Keratinocyte (primary cell): Measurements from ENCODE around the gene NUMB. TPM values are rescaled to one million over a fixed set of nuclear protein-coding genes. Genes with fewer than 3 reads are reported as not detected.

Source experiments
- DNase-seq: peaks from one replicate; pipeline ENCODE4 v3.0.0-alpha.2; 2011; ENCODE audit warnings: low read depth, missing footprints, low spot score
- FAIRE-seq: peaks from 2 replicates; lab custom pipeline; 2011; peaks lifted over from hg19 to GRCh38; lab: Jason Lieb, UNC
- H2AFZ ChIP-seq: 2 replicates; pipeline ENCODE4 v1.6.0; 2012; ENCODE audit warnings: low read length, control low read depth, inconsistent platforms; ENCODE audit not compliant: control insufficient read depth
- H3K27ac ChIP-seq: 2 replicates; pipeline ENCODE4 v1.5.1; 2011; ENCODE audit warnings: low read length; ENCODE audit not compliant: control insufficient read depth, insufficient read depth
- H3K27me3 ChIP-seq: 3 replicates; pipeline ENCODE4 v1.6.0; 2011; ENCODE audit warnings: low read length; ENCODE audit not compliant: control insufficient read depth, insufficient read depth; ENCODE audit errors: extremely low read depth
- H3K36me3 ChIP-seq, 2 experiments: 2 replicates in 1 of 2; 3 replicates in 1 of 2; pipeline ENCODE4 v1.5.1; 2011; ENCODE audit warnings: low read length in 2 of 2, mild to moderate bottlenecking in 1 of 2; ENCODE audit not compliant: control insufficient read depth in 2 of 2, insufficient read depth in 2 of 2; ENCODE audit errors: extremely low read depth in 1 of 2
- H3K4me1 ChIP-seq: 3 replicates; pipeline ENCODE4 v1.5.1; 2011; ENCODE audit warnings: low read length; ENCODE audit not compliant: control insufficient read depth, insufficient read depth; ENCODE audit errors: extremely low read depth
- H3K4me2 ChIP-seq: 3 replicates; pipeline ENCODE4 v1.6.0; 2011; ENCODE audit warnings: low read depth, low read length; ENCODE audit not compliant: control insufficient read depth, insufficient read depth; ENCODE audit errors: extremely low read depth
- H3K4me3 ChIP-seq, 3 experiments: fragments of 200-600 bp in 1 of 3; sonication (generic) in 1 of 3; 2 replicates in 2 of 3; 3 replicates in 1 of 3; pipeline ENCODE4 v1.5.1; 2011 to 2016; ENCODE audit warnings: low read length in 3 of 3, mild to moderate bottlenecking in 3 of 3, control low read depth in 2 of 3, inconsistent platforms in 1 of 3, low read depth in 1 of 3, mixed read lengths in 1 of 3, mixed run types in 1 of 3, moderate library complexity in 1 of 3; ENCODE audit not compliant: control insufficient read depth in 2 of 3, insufficient read depth in 2 of 3; ENCODE audit errors: extremely low read depth in 1 of 3
- H3K79me2 ChIP-seq: 2 replicates; pipeline ENCODE4 v1.6.0; 2012; ENCODE audit warnings: low read length; ENCODE audit not compliant: control insufficient read depth, insufficient read depth
- H3K9ac ChIP-seq: 3 replicates; pipeline ENCODE4 v1.6.0; 2011; ENCODE audit warnings: low read length; ENCODE audit not compliant: control insufficient read depth, insufficient read depth; ENCODE audit errors: extremely low read depth
- H3K9me1 ChIP-seq: 3 replicates; pipeline ENCODE4 v1.6.0; 2011; ENCODE audit warnings: low read length; ENCODE audit not compliant: control insufficient read depth, insufficient read depth; ENCODE audit errors: extremely low read depth
- H3K9me3 ChIP-seq: 2 replicates; pipeline ENCODE4 v1.5.1; 2012; ENCODE audit warnings: low read depth, low read length; ENCODE audit not compliant: control insufficient read depth
- H4K20me1 ChIP-seq: 3 replicates; pipeline ENCODE4 v1.6.0; 2011; ENCODE audit warnings: low read length; ENCODE audit not compliant: control insufficient read depth, insufficient read depth; ENCODE audit errors: extremely low read depth
- EZH2 ChIP-seq: IDR thresholded peaks from one replicate; pipeline ENCODE4 v1.6.1; 2012; ENCODE audit warnings: inconsistent platforms, mild to moderate bottlenecking, low read length, moderate library complexity
- dilution Hi-C: fragments of 300-500 bp; cut with MboI; formaldehyde crosslinking; loops from one replicate; pipeline ENCODE4 v1.7.0; 2020; ENCODE audit warnings: low sequenced_read_pairs; ENCODE audit not compliant: extremely low pct_ligation_motif_present
- polyA plus RNA-seq, 5 experiments: library from polyadenylated mRNA; depleted of rRNA in 3 of 5; stranded (reverse) in 3 of 5; stranded (forward) in 1 of 5; unstranded in 1 of 5; fragments of >200 nt; gene quantifications; 1 replicate in 1 of 5; 2 replicates in 3 of 5; 3 replicates in 1 of 5; pipeline versions ENCODE4 v1.2.1 to v1.2.3, GENCODE V29; 2011 to 2012; ENCODE audit warnings: missing spikeins in 2 of 5, low read depth in 1 of 5, low replicate concordance in 1 of 5
- TF ChIP-seq, protein P1 (sequence below), 3 experiments: IDR thresholded peaks in 1 of 3; conservative IDR thresholded peaks in 1 of 3; optimal IDR thresholded peaks in 1 of 3; 2 replicates in 2 of 3; 3 replicates in 1 of 3; pipeline versions ENCODE3 to v1.5.1; 2011; ENCODE audit warnings: low read length in 3 of 3, mild to moderate bottlenecking in 3 of 3, moderate library complexity in 2 of 3, control low read depth in 1 of 3, inconsistent platforms in 1 of 3; ENCODE audit not compliant: insufficient read depth in 2 of 3; ENCODE audit errors: extremely low read depth in 1 of 3

NUMB gene
- polyA plus RNA-seq, 1 donor (not counting 4 experiments of a cell fraction or from before 2014, with no cell fraction given): 110 TPM

DNA sequence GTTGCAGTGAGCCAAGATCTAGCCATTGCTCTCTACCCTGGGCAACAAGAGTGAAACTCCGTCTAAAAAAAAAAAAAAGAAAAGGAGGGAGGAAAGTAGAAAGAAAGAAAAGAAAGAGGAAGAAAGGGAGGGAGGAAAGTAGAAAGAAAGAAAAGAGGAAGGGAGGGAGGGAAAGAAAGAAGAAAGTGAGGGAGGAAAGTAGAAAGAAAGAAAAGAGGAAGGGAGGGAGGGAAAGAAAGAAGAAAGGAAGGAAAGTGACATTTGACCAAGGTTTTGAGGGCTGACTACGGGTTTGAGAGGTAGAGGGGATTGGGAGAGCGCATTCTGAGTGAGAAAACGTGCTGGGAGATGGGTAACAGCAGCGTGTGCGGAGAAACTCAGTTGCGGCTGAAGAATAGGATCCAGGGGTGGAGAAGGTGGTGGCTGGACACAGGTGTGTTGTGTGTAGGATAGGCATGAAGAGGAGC lies 221.6 kb downstream of the NUMB start:
- Histone ChIP-seq H3K9ac (no peak overlapping the region), H3K36me3 (no peaks in the 10 kb centered on the region), H3K9me1 (peaks cover 3% of the 10 kb centered on the region), H3K4me1 (peaks cover 34% of the 10 kb centered on the region), H3K9me3 (no peaks in the 10 kb centered on the region), H3K27me3 (peaks cover 83% of the 10 kb centered on the region), H3K4me3 (no peak overlapping the region), H3K4me2 (no peak overlapping the region), H2AFZ (no peak overlapping the region), H3K79me2 (no peaks in the 10 kb centered on the region), H4K20me1 (peaks cover 3% of the 10 kb centered on the region), H3K27ac (no peak overlapping the region)
- DNase-seq (no peak), FAIRE-seq (no peak)
- dilution Hi-C loops: no loop called here
- TF ChIP-seq EZH2: no peak
- TF ChIP-seq, protein P1, sequence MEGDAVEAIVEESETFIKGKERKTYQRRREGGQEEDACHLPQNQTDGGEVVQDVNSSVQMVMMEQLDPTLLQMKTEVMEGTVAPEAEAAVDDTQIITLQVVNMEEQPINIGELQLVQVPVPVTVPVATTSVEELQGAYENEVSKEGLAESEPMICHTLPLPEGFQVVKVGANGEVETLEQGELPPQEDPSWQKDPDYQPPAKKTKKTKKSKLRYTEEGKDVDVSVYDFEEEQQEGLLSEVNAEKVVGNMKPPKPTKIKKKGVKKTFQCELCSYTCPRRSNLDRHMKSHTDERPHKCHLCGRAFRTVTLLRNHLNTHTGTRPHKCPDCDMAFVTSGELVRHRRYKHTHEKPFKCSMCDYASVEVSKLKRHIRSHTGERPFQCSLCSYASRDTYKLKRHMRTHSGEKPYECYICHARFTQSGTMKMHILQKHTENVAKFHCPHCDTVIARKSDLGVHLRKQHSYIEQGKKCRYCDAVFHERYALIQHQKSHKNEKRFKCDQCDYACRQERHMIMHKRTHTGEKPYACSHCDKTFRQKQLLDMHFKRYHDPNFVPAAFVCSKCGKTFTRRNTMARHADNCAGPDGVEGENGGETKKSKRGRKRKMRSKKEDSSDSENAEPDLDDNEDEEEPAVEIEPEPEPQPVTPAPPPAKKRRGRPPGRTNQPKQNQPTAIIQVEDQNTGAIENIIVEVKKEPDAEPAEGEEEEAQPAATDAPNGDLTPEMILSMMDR (optimal IDR thresholded peaks at IDR 0.05 in 1 of 3, IDR thresholded peaks at IDR 0.05 in 1 of 3, conservative IDR thresholded peaks at IDR 0.05 in 1 of 3; ENCODE audit: extremely low read depth in 1 of 3, insufficient read depth in 2 of 3, low read length in 3 of 3): no peak

DNA sequence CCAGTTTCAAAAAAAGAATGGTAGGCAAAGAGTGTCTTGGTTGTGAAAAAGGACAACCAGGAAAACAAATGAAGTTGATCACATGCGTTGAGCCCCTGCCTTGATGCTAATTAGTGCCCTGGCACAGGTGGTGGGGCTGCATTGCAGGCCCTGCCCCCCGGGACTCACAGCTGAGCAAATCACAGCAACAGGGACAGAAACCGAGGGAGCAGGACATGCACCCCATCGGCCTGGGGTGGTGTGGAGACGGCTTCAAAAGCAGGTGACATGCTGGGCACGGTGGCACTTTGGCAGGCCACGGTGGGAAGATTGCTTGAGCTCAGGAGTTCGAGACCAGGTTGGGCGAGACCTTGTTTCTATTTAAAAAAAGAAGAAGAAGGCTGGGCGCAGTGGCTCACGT lies 222.2 kb downstream of the NUMB start:
- Histone ChIP-seq H3K4me2 (no peak overlapping the region), H3K27me3 (peaks cover 87% of the 10 kb centered on the region)
- no peak for FAIRE-seq

More for the DNA sequence above, 222.2 kb downstream of the NUMB start:
- dilution Hi-C loops: no loop called here
- Histone ChIP-seq H3K4me1 (peaks cover 27% of the 10 kb centered on the region), H3K9me3 (no peaks in the 10 kb centered on the region), H3K9me1 (peaks cover under 1% of the 10 kb centered on the region), H4K20me1 (peaks cover 3% of the 10 kb centered on the region), H2AFZ (no peak overlapping the region), H3K27ac (no peak overlapping the region), H3K9ac (no peak overlapping the region), H3K4me3 (no peak overlapping the region), H3K79me2 (no peaks in the 10 kb centered on the region), H3K36me3 (no peaks in the 10 kb centered on the region)
- no peak for DNase-seq
- TF ChIP-seq EZH2: no peak
- TF ChIP-seq, protein P1 (optimal IDR thresholded peaks at IDR 0.05 in 1 of 3, IDR thresholded peaks at IDR 0.05 in 1 of 3, conservative IDR thresholded peaks at IDR 0.05 in 1 of 3; ENCODE audit: extremely low read depth in 1 of 3, insufficient read depth in 2 of 3, low read length in 3 of 3): no peak
